ENCODE results near the gene UNC45A. TPM values are rescaled to one million over a fixed set of nuclear protein-coding genes. Genes with fewer than 3 reads are reported as not detected.

Gene UNC45A
- total and polyA plus RNA-seq, 2 of the 13 experiments (the other 11 are each of a cell fraction or from before 2014, with no cell fraction given), result 33.8 to 39.7 TPM

DNA sequence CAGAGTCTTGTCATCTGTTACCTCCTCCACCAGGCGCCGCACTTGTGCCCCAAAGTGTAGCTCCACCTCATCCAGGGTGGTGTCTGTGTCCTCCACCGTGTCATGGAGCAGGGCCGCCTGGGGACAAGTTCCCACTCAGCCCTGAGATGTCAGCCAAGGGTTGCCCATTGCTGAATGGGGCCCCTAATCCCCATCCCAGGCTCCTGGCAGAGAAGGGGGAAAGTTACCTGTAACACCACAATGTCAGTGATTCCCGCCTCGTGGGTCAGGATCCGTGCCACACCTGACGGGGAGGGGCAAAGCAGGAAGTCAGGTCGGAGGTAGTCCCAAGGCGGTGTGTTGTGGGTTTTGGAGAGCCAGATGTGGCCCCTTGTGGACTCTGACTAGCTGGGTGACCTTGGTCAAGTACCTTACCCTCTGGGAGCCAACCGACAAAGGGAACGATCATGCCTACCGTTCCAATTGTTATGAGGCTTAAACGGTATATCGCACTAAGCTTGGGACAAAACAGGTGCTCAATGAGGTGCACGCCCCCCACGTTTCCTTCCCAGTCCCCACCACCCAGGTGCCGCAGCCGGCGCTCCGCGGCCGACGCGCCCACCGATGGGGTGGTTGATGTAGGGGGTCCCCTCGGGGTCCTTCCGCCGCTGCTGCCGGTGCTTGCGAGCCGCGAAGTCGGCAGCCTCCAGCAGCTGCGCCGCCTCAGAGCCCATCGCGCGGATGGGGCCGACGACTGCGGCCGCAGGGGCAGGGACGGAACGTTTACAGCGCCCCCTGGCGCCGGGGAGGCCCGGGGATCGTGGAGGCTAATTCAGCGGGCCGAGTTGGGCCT is 3.0 kb upstream of the UNC45A start, which contains the start of gene HDDC3 (continued):
- TF ChIP-seq, protein P1, sequence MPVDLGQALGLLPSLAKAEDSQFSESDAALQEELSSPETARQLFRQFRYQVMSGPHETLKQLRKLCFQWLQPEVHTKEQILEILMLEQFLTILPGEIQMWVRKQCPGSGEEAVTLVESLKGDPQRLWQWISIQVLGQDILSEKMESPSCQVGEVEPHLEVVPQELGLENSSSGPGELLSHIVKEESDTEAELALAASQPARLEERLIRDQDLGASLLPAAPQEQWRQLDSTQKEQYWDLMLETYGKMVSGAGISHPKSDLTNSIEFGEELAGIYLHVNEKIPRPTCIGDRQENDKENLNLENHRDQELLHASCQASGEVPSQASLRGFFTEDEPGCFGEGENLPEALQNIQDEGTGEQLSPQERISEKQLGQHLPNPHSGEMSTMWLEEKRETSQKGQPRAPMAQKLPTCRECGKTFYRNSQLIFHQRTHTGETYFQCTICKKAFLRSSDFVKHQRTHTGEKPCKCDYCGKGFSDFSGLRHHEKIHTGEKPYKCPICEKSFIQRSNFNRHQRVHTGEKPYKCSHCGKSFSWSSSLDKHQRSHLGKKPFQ (CRISPR knock-in tag; IDR thresholded peaks at IDR 0.05; ENCODE audit: insufficient replicate concordance), result peak; percentile 58
- TF ChIP-seq DNMT1 (CRISPR knock-in tag; IDR thresholded peaks at IDR 0.05), result 0 out of 2 replicates have a peak, but pooled peaks have one; percentile 43
- TF ChIP-seq ZNF546 (CRISPR knock-in tag; conservative IDR thresholded peaks at IDR 0.05), result no peak; the same call in 1 of the 2 replicates
- peak; percentile 92; the same call in 1 of the 2 replicates for TF ChIP-seq SNAI1 (CRISPR knock-in tag; IDR thresholded peaks at IDR 0.05; ENCODE audit: borderline replicate concordance)
- peak; percentile 52; the same call in 1 of the 2 replicates for TF ChIP-seq RAD21 (CRISPR knock-in tag; IDR thresholded peaks at IDR 0.05)
- no peak for TF ChIP-seq NFIB (CRISPR knock-in tag; IDR thresholded peaks at IDR 0.05; ENCODE audit: borderline replicate concordance)
- TF ChIP-seq LCORL (IDR thresholded peaks at IDR 0.05), result no peak
- peak; percentile 86 for TF ChIP-seq LCORL (CRISPR knock-in tag; IDR thresholded peaks at IDR 0.05)
- TF ChIP-seq XBP1 (CRISPR knock-in tag; IDR thresholded peaks at IDR 0.05), result no peak
- 0 out of 2 replicates have a peak, but pooled peaks have one; percentile 56 for TF ChIP-seq IRX3 (CRISPR knock-in tag; IDR thresholded peaks at IDR 0.05; ENCODE audit: borderline replicate concordance, low read depth)
- peak; percentile 84 for TF ChIP-seq ERF (CRISPR knock-in tag; IDR thresholded peaks at IDR 0.05)
- 0 out of 2 replicates have a peak, but pooled peaks have one; percentile 29 for TF ChIP-seq KLF12 (CRISPR knock-in tag; IDR thresholded peaks at IDR 0.05; ENCODE audit: borderline replicate concordance)
- peak; percentile 91 for TF ChIP-seq KAT8 (CRISPR knock-in tag; IDR thresholded peaks at IDR 0.05)
- peak; percentile 90 for TF ChIP-seq NCOA1 (CRISPR knock-in tag; IDR thresholded peaks at IDR 0.05)
- TF ChIP-seq, protein P2, sequence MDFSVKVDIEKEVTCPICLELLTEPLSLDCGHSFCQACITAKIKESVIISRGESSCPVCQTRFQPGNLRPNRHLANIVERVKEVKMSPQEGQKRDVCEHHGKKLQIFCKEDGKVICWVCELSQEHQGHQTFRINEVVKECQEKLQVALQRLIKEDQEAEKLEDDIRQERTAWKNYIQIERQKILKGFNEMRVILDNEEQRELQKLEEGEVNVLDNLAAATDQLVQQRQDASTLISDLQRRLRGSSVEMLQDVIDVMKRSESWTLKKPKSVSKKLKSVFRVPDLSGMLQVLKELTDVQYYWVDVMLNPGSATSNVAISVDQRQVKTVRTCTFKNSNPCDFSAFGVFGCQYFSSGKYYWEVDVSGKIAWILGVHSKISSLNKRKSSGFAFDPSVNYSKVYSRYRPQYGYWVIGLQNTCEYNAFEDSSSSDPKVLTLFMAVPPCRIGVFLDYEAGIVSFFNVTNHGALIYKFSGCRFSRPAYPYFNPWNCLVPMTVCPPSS (IDR thresholded peaks at IDR 0.05), result no peak
- TF ChIP-seq PRPF4 (IDR thresholded peaks at IDR 0.05; ENCODE audit: low read depth, low read length, poor library complexity, severe bottlenecking), result no peak
- TF ChIP-seq, protein P3, sequence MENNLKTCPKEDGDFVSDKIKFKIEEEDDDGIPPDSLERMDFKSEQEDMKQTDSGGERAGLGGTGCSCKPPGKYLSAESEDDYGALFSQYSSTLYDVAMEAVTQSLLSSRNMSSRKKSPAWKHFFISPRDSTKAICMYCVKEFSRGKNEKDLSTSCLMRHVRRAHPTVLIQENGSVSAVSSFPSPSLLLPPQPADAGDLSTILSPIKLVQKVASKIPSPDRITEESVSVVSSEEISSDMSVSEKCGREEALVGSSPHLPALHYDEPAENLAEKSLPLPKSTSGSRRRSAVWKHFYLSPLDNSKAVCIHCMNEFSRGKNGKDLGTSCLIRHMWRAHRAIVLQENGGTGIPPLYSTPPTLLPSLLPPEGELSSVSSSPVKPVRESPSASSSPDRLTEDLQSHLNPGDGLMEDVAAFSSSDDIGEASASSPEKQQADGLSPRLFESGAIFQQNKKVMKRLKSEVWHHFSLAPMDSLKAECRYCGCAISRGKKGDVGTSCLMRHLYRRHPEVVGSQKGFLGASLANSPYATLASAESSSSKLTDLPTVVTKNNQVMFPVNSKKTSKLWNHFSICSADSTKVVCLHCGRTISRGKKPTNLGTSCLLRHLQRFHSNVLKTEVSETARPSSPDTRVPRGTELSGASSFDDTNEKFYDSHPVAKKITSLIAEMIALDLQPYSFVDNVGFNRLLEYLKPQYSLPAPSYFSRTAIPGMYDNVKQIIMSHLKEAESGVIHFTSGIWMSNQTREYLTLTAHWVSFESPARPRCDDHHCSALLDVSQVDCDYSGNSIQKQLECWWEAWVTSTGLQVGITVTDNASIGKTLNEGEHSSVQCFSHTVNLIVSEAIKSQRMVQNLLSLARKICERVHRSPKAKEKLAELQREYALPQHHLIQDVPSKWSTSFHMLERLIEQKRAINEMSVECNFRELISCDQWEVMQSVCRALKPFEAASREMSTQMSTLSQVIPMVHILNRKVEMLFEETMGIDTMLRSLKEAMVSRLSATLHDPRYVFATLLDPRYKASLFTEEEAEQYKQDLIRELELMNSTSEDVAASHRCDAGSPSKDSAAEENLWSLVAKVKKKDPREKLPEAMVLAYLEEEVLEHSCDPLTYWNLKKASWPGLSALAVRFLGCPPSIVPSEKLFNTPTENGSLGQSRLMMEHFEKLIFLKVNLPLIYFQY (CRISPR knock-in tag; IDR thresholded peaks at IDR 0.05; ENCODE audit: borderline replicate concordance), result peak; percentile 99
- TF ChIP-seq, protein P4, sequence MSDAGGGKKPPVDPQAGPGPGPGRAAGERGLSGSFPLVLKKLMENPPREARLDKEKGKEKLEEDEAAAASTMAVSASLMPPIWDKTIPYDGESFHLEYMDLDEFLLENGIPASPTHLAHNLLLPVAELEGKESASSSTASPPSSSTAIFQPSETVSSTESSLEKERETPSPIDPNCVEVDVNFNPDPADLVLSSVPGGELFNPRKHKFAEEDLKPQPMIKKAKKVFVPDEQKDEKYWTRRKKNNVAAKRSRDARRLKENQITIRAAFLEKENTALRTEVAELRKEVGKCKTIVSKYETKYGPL (CRISPR knock-in tag; IDR thresholded peaks at IDR 0.05), result 0 out of 2 replicates have a peak, but pooled peaks have one; percentile 58
- TF ChIP-seq ZNF547 (CRISPR knock-in tag; IDR thresholded peaks at IDR 0.05), result no peak
- no peak for TF ChIP-seq JUN (CRISPR knock-in tag; IDR thresholded peaks at IDR 0.05)
- peak; percentile 34; the same call in 1 of the 2 replicates for TF ChIP-seq ZMYM3 (CRISPR knock-in tag; IDR thresholded peaks at IDR 0.05)

Measured in HepG2 (cell line).